ACHN (cell line): ENCODE measurements around the gene FYB2.

Experiments used
- DNase-seq: peaks from one replicate; pipeline ENCODE4 v3.0.0-alpha.2; 2015
- in situ Hi-C: cut with HindIII; loops from 2 replicates; pipeline ENCODE4 v1.10.0; 2017; ENCODE audit warnings: low sequenced_read_pairs, low pct_ligation_motif_present, low pct_unique_long_range_greater_than_20kb

The FYB2 gene

GRCh38 chr1:56771717-56772116, 47.5 kb downstream of the FYB2 start:
- DNase-seq = no peak
- in situ Hi-C loops = no loop called here

DNA sequence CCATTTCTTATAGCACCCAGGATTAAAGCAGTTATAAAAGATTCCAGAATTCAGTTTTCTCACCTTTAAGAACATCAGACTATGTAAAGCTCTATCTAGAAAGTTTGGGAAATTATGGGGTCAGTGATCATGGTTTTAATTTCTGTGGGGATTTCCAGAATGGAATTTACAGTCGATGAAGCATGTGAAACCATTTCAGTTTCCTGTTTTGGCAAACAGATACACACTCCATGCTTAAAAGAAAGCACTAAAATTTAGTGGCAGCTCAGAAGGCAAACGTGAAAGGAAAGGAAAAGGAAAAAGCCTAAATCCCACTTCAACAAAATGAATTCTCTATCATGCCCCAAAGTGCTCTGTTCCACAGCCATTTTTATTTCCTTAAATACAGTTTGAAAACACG, 60.4 kb downstream of the FYB2 start:
- no peak for DNase-seq
- in situ Hi-C loops = no loop called here

DNA sequence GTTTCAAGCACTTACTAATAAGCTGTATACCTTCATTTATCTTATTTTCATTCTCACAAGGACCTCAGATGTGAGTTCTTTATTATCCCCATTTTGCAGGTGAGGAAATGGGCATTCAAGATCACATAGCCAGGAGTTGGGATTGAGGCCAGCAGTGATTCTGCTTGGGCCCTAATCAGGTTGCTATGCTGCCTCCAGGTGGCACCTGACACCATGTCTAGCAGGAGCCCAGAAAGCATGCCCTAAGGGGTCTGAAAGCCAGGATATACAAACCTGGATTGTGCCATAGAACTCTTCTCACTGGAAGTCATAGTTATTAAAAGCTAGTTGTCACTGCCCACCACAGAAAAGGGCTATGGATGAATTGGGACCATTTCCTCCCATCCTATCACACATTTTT, 61.1 kb downstream of the FYB2 start:
- DNase-seq = peak; percentile 11
- in situ Hi-C loops = no loop called here

DNA sequence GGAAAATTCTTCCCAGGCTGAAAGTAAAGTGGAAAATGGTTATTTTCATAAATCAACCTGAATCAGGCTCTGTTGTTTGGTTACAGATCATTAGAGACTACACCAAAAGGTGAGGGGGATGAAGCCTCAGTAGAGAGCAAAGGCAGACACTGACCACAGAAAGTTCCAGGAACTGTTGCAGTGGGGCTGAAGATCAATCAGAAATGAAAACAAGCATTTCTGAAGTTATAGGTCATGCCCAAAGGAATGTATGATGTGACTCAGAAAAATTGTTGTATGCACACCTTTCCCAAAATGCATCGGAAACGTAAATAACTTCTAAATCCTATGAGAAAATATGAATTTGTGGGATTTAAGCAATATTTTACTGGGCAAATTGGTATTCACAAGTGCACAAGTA, 63.3 kb downstream of the FYB2 start:
- in situ Hi-C loops = no loop called here
- DNase-seq = no peak

DNA sequence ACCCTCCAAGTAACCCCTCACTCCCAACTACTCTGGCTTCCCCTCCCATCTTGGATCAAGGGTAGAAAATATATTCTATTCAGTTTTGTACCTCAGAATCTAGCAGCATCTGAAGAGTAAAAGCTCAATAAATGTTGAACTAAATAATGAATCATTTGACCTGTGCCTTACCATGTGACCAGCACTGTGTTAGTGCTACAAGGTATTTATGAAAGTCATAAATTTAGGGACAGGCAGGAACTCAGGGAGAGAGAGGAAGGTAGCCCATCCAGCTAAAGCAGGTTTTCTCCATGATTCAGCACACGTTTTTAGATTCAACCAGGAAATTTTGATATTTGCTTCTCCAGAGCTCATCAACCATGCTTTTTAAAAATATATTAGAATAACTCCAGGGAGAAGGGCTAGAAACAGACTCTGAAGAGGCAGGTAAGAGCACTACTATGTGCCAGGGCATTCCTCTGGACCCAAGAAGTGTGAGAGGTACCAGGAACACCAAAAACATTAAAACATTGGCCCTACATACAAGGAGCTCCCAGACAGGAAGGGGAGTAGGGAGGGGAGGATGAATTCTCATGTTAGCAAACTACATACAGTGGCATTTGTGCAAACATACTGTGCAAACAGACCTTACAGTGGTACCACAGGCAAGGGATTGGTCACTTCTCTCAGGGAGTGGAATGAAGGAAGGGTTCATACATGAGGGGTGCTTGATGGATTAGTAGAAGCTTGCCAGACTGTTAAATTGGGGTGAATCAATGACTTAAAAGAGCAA, 64.3 kb downstream of the FYB2 start:
- no peak for DNase-seq
- in situ Hi-C loops = no loop called here

DNA sequence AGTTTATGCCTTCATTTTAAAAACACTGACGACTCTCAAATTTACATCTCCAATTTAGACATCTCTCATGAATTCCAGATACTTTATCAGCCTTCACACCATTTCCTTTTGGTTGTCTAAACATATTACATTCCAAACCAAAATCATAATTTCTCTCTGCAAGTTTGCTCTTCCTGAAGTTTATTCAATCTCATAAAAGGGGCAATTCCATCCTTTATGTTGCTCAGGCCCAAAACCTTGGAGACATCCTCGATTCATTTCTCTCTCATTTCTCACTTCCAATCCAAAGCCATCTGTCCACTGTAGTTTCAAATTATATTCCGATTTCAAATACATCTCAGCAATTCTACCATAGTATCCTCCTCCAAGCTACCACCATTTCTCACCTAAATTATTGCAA, 74.0 kb downstream of the FYB2 start:
- DNase-seq = no peak
- in situ Hi-C loops = no loop called here

GRCh38 chr1:56728964-56729363, 90.2 kb downstream of the FYB2 start:
- DNase-seq = no peak
- in situ Hi-C loops = no loop called here

GRCh38 chr1:56726706-56727105, 92.5 kb downstream of the FYB2 start:
- in situ Hi-C loops = no loop called here
- DNase-seq = no peak

DNA sequence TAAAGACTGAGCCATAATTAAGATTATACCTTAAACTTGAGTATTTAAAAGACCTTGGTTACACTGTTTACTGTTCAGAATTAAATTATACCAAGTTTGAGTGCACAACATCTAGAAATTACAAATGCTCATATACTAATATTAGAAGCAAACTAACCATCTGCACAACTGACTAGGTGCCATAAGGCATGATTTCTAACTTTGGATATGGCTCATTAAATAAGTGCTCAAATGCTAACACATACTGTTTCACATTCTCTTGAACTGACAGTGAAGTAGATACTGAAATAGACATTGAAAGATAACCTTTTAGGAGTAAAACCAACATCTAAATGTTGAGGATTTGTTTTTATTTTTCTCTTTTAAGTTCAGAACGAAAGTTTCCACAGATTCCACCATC, 100.0 kb downstream of the FYB2 start:
- no peak for DNase-seq
- in situ Hi-C loops = no loop called here

DNA sequence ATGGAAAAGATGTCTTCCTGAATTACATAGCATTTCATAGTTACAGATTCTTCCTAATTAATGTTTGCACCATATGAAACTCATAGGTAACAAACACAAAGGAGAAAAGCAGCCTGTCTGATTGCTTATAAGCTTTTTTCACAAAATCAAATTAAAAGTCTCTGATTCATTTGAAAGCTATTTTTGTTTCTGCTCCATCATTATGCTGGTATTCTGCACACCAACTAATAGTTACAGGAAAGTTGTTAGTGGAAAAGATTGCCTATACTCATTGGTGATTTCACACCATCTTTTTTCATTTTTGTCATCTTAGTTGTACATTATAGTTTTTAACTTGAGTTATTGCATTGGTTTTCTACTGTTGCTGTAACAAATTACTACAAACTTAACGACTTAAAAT, 104.0 kb downstream of the FYB2 start:
- DNase-seq = no peak

DNA sequence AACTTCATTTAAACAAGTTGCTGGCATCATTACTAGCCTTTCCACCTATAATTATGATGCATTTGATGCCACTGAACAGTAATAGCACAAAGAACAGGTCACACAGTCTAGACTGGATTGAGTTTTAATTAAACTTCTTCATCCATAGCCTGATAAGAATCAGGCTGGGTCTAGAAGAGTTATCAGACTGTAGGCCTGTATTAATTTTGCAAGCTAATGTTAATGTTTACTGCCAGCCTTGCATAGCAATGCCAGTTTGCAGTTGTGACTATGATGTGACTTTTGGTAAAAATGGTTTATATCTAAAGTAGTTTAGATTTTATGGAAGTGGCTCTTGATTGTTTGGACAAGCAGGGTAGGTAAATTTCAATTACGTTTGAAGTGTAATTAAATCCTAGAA, 106.1 kb downstream of the FYB2 start:
- in situ Hi-C loops = no loop called here
- no peak for DNase-seq

More for the DNA sequence above, 104.0 kb downstream of the FYB2 start:
- in situ Hi-C loops = no loop called here

GRCh38 chr1:56712150-56712549, 107.1 kb downstream of the FYB2 start:
- in situ Hi-C loops = no loop called here
- no peak for DNase-seq

DNA sequence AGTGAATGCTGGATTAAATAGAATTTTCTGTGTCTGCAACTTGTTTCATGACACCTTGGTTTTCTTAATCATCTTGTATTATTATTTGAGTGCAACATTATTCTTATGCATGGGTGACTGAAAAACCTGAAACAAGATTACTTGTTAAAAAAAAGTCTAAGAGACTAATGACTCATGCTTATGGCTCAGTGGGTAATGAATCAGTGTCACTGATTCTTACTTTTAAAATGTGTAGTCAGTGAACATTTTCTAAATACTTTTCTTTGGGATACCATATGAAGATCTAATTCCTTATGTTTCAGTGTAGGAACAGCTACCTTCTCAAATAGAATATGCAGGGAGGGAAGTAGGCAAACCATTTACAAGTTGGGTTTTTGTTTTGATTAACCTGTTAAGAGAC, 108.6 kb downstream of the FYB2 start:
- DNase-seq = peak; percentile 72
- in situ Hi-C loops = no loop called here

DNA sequence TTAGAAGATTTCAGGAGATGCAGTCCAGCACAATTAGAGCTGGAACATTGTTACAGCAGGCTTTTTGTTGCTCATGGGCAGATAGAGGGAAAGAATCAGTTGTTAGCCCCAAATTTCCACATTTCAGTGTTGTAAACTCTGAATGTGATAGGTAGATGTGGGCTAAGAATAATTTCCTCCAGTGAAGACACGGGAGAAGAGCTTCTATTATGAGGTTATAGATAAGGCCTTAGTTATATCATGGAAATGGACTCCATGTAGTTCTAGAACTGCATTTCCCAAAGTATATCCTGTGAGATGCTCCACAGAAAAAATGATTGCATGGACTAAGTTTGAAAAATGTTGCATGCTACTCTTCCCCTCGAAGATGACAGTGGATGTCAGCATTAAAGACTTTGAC, 109.2 kb downstream of the FYB2 start:
- in situ Hi-C loops = no loop called here
- no peak for DNase-seq

GRCh38 chr1:56709269-56709880, 109.8 kb downstream of the FYB2 start:
- in situ Hi-C loops = no loop called here
- peak; percentile 55 for DNase-seq

- DNase-seq = no peak
- in situ Hi-C loops = no loop called here
These were observed 111.8 kb downstream of the FYB2 start for GRCh38 chr1:56707379-56707778.

- DNase-seq = no peak
- in situ Hi-C loops = no loop called here
These were observed 115.5 kb downstream of the FYB2 start for GRCh38 chr1:56703747-56704146.

- in situ Hi-C loops = no loop called here
- DNase-seq = no peak
These were observed 122.5 kb downstream of the FYB2 start for GRCh38 chr1:56696663-56697062.

DNA sequence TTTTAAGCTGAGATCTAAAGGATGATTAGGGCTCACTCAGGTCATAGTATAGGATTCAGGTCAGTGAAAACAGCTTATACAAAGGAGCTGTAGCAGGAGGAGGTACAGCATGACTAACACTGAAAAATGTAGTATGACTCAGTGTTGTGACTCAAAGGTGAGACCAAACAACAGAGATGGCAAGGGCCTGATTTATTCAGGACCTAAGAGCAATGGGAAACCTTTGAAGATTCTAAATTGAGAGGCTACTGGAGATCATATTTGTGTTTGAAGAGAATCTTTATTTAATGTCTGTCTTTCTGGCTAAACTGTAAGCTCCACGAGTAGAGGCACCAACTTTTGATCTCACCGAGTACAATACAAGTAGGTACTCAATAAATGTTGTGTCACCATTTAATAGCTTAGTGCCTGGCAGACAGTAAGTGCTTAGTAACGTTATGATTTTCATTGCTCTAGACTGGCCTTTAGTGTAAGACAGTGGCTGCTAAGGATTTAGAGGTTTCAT, 130.6 kb downstream of the FYB2 start:
- in situ Hi-C loops = no loop called here
- peak; percentile 85 for DNase-seq

GRCh38 chr1:56686169-56686568, 133.0 kb downstream of the FYB2 start:
- in situ Hi-C loops = no loop called here
- no peak for DNase-seq
